ENCODE results near the gene NPDC1.

Gene NPDC1

GRCh38 chr9:137025517-137025966 lies 20.4 kb downstream of the NPDC1 start:
- DNase-seq (ENCODE audit: low spot score), result peak; percentile 33

- DNase-seq (ENCODE audit: low spot score), result no peak
Observed at GRCh38 chr9:137023583-137023991, 22.4 kb downstream of the NPDC1 start.

GRCh38 chr9:137023157-137023556 lies 22.8 kb downstream of the NPDC1 start:
- DNase-seq (ENCODE audit: low spot score), result no peak

- DNase-seq (ENCODE audit: low spot score), result no peak
Observed at GRCh38 chr9:137022662-137023008, 23.3 kb downstream of the NPDC1 start.

GRCh38 chr9:137021979-137022661 lies 23.9 kb downstream of the NPDC1 start:
- peak; percentile 91 for DNase-seq (ENCODE audit: low spot score)

GRCh38 chr9:137021568-137021978 lies 24.4 kb downstream of the NPDC1 start:
- DNase-seq (ENCODE audit: low spot score), result no peak

- no peak for DNase-seq (ENCODE audit: low spot score)
Observed at GRCh38 chr9:137020771-137021567, 25.0 kb downstream of the NPDC1 start.

GRCh38 chr9:137019891-137020683 lies 25.9 kb downstream of the NPDC1 start:
- DNase-seq (ENCODE audit: low spot score), result no peak

- DNase-seq (ENCODE audit: low spot score), result no peak
Observed at GRCh38 chr9:137018761-137019559, 27.0 kb downstream of the NPDC1 start.

GRCh38 chr9:137017791-137018497 lies 28.0 kb downstream of the NPDC1 start:
- DNase-seq (ENCODE audit: low spot score), result no peak

- DNase-seq (ENCODE audit: low spot score), result no peak
Observed at GRCh38 chr9:137017071-137017470, 28.9 kb downstream of the NPDC1 start.

- no peak for DNase-seq (ENCODE audit: low spot score)
Observed at GRCh38 chr9:137016436-137016835, 29.5 kb downstream of the NPDC1 start.

- DNase-seq (ENCODE audit: low spot score), result no peak
Observed at GRCh38 chr9:137015976-137016375, 30.0 kb downstream of the NPDC1 start.

GRCh38 chr9:137015540-137015930 lies 30.4 kb downstream of the NPDC1 start:
- no peak for DNase-seq (ENCODE audit: low spot score)

GRCh38 chr9:137014776-137015539 lies 31.0 kb downstream of the NPDC1 start:
- DNase-seq (ENCODE audit: low spot score), result no peak

- DNase-seq (ENCODE audit: low spot score), result no peak
Observed at GRCh38 chr9:137014166-137014565, 31.8 kb downstream of the NPDC1 start.

GRCh38 chr9:137013571-137013940 lies 32.4 kb downstream of the NPDC1 start:
- no peak for DNase-seq (ENCODE audit: low spot score)

- DNase-seq (ENCODE audit: low spot score), result no peak
Observed at GRCh38 chr9:137012694-137013570, 33.0 kb downstream of the NPDC1 start.

- no peak for DNase-seq (ENCODE audit: low spot score)
Observed at GRCh38 chr9:137011907-137012675, 33.9 kb downstream of the NPDC1 start.
